ENCODE results near the gene FAM13A.

GRCh38 chr4:88752754-88753153 is 304.2 kb downstream of the FAM13A start:
- TF ChIP-seq, protein P1, sequence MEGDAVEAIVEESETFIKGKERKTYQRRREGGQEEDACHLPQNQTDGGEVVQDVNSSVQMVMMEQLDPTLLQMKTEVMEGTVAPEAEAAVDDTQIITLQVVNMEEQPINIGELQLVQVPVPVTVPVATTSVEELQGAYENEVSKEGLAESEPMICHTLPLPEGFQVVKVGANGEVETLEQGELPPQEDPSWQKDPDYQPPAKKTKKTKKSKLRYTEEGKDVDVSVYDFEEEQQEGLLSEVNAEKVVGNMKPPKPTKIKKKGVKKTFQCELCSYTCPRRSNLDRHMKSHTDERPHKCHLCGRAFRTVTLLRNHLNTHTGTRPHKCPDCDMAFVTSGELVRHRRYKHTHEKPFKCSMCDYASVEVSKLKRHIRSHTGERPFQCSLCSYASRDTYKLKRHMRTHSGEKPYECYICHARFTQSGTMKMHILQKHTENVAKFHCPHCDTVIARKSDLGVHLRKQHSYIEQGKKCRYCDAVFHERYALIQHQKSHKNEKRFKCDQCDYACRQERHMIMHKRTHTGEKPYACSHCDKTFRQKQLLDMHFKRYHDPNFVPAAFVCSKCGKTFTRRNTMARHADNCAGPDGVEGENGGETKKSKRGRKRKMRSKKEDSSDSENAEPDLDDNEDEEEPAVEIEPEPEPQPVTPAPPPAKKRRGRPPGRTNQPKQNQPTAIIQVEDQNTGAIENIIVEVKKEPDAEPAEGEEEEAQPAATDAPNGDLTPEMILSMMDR (IDR thresholded peaks at IDR 0.05) = no peak
- TF ChIP-seq POLR2A (IDR thresholded peaks at IDR 0.05) = no peak

Data from vagina (tissue), 2 donors.